Stimulated activated CD8-positive, alpha-beta memory T cell treated with anti-CD3 and anti-CD28 coated beads, Interleukin-4, amount 100 ng/mL, for 1 hour (primary cell): ENCODE data around the gene HPCA.

Experiments used
- DNase-seq, 2 donors: peaks; one replicate each; pipeline ENCODE4 v3.0.0-alpha.2; 2020; ENCODE audit warnings: low read depth in 2 of 2, low spot score in 1 of 2

HPCA gene

DNA sequence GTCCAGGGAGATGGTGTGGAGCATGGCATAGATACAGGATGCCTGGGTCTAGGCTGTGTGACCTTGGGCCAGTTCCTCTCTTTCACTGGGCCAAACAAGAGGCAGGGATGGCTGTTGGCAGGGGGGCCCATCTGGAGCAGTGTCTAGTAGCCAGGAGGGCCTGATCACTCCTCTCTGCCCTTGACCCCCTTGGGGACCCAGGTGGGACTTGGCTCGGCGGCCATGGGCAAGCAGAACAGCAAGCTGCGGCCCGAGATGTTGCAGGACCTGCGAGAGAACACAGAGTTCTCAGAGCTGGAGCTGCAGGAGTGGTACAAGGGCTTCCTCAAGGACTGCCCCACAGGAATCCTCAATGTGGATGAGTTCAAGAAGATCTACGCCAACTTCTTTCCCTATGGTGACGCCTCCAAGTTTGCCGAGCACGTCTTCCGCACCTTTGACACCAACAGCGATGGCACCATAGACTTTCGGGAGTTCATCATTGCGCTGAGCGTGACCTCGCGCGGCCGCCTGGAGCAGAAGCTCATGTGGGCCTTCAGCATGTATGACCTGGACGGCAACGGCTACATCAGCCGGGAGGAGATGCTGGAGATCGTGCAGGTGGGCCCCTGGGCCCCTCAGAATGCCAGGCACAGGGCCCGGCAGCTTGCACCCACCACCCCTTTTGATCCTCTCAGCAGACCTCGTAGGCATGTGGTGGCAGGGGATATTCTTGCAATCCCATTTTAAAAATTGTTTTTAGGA, 2.6 kb downstream of the HPCA start:
- DNase-seq = no peak

DNA sequence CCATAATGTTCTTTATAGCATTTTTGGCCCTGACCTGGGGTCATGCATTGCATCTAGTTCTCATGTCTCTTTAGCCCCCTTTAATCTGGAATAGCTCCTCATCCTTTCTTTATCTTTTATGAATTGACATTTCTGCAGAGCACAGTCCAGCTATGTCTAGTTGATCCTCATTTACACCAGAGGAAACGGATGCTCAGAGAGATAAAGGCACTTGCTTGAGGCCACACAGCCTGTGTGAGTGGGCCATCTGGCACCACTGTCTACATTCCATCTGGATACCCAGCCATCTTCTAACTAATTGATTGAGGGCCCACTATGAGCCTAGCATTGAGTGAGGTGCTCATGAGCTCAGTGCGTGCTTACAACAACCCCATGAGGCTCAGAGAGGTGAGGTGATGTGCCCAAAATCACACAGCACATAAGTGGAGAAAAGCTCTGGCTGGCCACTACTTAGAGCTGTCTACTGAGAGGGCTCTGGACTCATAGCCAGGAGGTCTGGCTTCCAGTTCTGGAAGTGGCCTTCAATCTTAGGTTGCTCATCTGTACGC, 3.5 kb downstream of the HPCA start:
- no peak for DNase-seq

DNA sequence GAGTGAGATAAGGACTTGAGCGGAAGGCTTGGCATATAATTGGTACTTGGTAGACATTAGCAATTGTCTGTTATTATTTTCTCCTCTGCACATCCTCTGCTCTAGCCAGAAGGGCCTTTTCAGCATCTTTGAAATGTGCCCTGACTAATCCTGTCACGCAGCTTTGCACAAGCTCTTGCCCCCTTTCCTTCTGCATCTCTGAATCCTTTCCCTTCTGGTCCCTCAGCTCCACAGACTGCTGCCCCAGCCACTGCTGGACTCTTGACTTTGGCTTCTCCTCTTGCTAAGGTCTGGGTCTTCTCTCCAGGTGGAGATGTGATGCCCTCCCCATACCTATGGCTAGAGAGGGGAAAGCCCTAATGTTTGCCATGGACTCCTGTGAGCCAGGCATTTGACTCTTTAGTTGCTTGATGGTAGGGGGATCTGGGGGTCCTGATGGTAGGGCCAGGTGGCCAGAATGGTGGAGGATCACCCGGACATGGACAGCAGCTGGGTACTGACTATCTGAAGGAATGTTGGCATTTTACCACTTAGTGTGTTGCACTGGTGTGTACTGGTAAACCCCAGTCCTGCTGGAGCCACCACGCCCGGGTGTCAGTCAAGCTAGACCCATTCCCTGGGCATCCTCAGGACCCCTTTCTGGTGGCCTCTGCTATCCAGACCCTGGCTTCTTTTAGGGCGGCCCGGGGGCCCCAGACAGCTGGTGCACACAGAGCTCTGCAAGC, 4.4 kb downstream of the HPCA start:
- DNase-seq = no peak

DNA sequence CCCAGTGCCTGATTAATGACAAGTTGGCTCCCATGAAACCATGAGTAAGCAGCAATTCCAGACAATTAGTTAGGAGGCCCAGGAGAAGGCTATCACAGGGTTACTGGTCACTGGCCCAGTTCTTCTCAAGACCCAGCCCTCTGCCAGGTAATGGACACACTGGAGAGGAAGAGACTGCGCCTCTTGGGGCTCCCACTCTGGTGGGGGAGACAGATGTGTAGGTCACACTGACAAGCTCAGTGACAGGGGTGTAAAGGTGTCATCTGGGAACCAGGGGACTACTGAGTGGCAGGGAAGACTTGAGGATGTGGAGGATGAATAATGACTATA, 4.9 kb downstream of the HPCA start:
- DNase-seq = no peak

DNA sequence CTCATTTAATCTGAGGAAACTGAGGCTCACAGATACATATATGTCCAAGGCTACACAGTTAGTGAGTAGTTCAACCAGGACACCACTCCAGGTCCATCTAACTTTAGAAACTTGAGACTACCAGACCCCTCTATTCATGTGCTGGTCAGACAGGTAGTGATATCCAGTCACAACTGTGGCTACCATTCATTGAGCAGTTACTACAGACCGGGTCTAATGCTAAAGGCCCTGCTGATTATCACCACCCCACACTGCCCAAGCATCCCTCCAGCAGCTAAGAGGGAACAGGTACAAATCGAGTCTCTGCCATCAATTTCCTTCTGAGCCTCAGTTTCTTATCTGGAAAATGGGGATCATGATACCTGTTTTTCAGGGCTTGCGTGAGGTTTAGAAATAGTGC, 5.3 kb downstream of the HPCA start:
- DNase-seq = no peak

DNA sequence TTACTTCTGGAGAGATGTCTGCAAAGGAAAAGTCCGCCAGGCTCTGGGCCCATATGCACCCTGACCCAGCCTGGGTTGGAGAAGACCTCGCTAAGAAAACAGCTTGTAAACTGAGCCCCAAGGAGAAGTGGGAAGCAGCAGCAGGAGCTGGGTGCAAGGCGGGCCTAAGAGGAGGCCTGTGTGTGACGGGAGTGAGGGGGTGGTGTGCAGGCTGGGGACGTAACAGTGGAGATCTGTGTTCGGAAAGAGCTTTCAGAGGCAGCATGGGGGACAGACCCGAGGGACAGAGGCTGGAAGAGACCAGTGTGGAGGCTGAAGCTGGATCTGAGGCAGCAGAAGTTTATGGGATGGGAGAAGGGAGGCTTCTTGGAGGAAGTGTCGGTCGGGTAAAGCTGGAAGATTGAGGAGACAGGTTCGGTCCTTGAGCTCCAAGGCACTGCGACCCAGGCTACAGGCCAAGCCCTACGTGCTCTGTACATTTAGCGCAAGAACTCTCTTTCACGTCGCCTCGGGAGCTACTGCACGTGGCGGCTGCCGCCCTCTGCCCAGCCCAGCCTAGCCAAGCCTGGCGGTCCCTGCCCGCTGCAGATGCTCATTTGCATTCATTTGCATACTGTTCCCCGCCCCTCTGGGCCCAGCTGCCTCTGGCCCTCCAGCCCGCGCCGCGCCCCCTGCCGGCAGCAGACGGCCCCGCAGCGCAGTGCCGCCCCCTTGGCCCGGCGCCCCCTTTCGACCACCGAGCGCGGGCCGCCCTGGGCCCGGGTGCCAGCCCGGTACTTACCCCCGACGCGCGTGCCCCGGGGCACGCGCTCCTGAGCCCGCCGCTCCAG, 6.3 kb downstream of the HPCA start:
- DNase-seq = no peak

GRCh38 chr1:32893198-32894018, 7.1 kb downstream of the HPCA start:
- no peak for DNase-seq

DNA sequence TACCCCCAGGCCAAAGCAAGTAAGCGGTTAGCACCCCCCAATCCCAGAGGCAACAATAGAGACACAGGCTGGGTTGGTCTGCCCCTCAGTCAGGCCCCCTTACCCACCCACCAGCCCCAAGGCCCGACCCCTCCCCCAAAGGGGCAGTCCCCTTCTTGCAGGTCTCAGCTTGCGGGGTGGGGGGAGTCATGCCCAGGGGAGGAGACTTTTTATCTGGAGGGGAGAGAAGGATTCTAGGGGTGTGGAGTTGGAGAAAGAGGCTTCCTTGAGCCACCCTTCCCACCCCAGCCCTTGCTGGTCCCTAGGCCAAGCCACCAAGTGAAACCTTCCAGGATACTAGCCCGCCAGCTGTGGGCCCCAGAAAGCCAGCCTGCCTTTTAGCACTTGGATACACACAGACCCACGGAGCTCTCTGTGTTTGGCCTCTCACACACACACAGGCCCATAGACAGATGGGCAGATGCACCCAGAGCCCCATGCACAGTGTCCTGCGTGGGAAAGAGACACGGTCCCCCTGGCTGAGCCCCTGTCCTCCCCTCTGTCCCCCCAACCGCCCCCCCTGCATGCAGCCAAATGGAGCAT, 7.8 kb downstream of the HPCA start:
- no peak for DNase-seq

DNA sequence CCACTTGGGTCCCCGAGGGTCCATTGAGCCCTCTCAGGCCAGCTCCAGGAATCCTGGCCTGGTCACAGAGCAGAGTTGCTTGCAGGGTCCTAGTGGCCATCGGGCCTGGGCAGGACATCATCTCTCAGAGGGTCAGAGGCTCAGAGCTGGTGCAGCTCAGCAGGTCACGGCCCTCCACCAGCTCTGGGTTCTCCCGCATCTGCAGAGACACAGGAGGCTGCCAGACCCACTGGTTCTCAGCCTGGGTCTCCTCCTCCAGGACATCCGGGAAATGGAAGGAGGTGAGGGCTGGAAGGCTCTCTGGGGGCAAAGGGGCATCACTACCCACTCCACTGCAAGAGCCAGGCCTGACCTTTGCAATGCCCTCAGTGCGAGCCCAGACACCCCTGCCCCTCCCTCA, 8.4 kb downstream of the HPCA start:
- DNase-seq = no peak

- DNase-seq = no peak
Observed at GRCh38 chr1:32895325-32896215, 9.3 kb downstream of the HPCA start.

DNA sequence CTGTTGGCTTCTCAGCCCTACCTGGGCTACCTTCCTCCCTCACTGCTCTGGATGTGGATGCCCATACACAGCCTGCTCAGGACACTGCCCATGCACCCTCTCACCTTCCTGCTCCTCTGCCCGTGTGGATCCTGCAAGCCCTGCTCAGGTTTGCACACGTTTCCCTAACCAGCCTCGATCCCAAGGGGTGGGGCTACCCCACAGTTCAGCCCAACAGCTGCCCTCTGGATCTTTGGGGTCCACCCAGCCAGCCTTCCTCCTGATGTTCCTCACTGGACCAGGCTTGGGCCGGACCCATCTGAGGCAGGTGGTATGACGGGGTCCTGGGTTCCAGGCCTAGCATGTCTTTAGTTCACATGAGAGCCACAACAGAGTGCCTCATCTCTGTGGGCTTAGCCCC, 10.2 kb downstream of the HPCA start:
- DNase-seq = no peak

GRCh38 chr1:32897082-32898049, 11.1 kb downstream of the HPCA start:
- no peak for DNase-seq

DNA sequence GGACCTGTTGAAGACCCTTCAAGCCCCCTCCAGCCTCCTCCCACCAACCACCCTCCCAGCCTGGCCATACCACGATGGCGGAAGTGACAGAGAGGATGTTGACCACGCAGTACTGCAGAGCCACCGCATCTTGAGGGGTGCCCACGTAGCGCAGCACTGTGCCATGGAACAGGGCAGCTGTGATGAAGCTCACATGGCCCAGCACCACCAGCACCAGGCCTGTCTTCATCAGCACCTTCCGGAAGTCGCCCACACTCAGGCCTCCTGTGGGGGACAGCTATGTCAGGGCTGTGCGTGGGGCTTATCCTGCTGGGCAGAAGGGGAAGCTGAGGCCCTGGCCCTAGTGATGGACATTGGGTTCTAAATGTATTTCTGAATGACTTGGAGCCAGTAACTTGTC, 11.8 kb downstream of the HPCA start:
- DNase-seq = no peak

DNA sequence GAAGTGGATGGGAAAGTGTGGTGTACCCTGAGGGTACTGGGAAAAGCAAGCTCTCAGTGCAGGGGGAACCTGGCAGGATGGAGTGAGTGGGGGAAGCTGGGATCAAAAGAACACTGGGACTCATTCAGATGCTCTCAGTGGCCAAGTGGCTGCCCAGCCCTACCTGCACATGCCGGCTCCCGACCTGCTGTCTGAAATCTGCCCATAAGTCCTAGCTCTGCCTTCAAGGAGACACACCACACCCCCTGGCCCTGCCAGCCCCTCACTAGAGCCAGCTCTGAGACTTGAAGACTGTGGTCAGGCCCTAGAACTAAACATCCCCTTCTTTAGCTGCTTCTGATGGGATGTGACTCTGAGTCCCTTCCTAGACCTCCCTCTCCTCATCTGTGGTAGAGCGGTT, 12.7 kb downstream of the HPCA start:
- no peak for DNase-seq

DNA sequence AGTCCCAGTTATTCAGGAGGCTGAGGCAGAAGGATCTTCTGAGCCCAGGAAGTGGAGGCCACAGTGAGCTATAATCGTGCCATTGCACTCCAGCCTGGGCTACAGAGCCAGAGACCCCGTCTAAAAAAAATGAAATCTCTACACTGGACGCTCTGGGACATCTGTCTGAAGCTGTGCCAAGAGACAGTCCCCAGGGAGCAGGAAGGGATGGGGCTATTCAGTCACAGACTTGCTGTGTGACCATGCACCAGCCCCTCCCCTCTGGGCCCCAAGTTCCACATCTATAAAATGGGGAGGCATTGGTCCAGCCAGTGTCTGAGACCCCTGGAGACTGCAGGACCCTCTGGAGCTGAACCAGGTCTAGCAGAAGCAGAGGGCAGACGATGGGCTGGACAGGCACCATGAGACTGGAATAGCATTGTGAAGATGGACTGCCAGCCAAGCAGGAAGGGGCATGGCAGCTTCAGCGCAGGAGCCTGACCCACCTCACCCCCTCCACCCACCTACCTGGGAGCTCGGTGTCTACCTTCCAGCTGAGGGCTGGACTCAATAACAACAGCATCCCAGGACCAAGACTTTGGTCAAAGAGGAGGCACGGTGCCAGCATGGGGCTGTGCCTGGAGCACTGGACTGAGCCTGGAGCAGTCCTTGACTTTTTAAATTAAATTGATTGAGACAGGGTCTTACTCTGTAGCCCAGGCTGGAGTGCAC, 13.4 kb downstream of the HPCA start:
- DNase-seq = no peak

GRCh38 chr1:32900371-32900955, 14.2 kb downstream of the HPCA start:
- DNase-seq = no peak
